ENCODE measurements around the gene XPO6. TPM values are rescaled to one million over a fixed set of nuclear protein-coding genes. Genes with fewer than 3 reads are reported as not detected.
A peak's percentile ranks its signal among the peaks of the same experiment; 100 is the strongest.
"Not testable (repeated sequence)": the region's sequence is repeated elsewhere in the genome, so short reads cannot be mapped to it uniquely, and the experiment has no call there.

Gene XPO6
- total and polyA plus RNA-seq, 7 experiments from 2014 or later: 89.5 to 437 (median 371) TPM

DNA sequence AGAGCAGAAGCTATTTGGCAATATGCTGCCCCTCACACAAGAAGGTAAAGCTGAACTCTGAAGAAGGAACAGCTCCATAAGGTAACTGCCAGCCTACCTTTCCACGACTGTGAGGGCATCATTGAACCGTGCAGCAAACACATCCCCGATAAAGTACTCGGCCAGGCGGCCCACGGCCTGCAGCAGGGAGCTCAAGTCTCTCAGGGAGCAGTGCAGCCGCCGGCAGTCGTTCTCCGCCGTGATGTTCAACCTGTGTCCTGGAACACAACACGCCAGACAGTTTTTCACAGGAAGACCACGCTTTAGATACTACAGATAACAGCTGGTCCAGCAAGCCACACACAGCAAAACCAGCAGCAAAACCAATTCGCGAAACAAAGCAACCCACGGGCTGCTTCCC is 86.2 kb downstream of the XPO6 start:
- no peak overlapping the region for H3K4me3 ChIP-seq (ENCODE audit: low read length)
- intact Hi-C loops (cut with micrococcal nuclease): no loop called here
- Mint-ChIP-seq H3K27ac (peak overlapping the region in 5 of 9 donors; percentile 17 to 57 (median 47)), H3K9me3 (peaks cover 0 to 1% (median 0%) of the 10 kb centered on the region in 11 donors), H3K4me3 (no peak overlapping the region), H3K4me1 (peaks cover 10 to 38% (median 28%) of the 10 kb centered on the region in 7 donors), H3K27me3 (no peaks in the 10 kb centered on the region), H3K36me3 (peaks cover 8 to 79% (median 53%) of the 10 kb centered on the region in 5 donors)
- no peaks in the 10 kb centered on the region for H3K4me1 ChIP-seq (ENCODE audit: control insufficient read depth in 2 of 2, insufficient read depth in 2 of 2, low read length in 2 of 2)
- no peak for DNase-seq
- CTCF ChIA-PET: interaction anchor here (0.6 kb wide), 1 partner anchor 11 kb away, joined by 8 read pairs; no protein-coding TSS in a partner anchor
- H3K27ac ChIP-seq (ENCODE audit: low read depth, low read length): no peak overlapping the region
- H3K27me3 ChIP-seq (ENCODE audit: control insufficient read depth in 2 of 2, insufficient read depth in 2 of 2, low read length in 2 of 2): no peaks in the 10 kb centered on the region
- peaks cover 50 to 99% (median 53%) of the 10 kb centered on the region in 3 experiments for H3K36me3 ChIP-seq (ENCODE audit: control insufficient read depth in 2 of 3, insufficient read depth in 3 of 3, low read length in 3 of 3)
- no peaks in the 10 kb centered on the region for H3K9me3 ChIP-seq (ENCODE audit: control insufficient read depth in 2 of 3, low read length in 3 of 3)
- ATAC-seq: no peak
- POLR2A ChIA-PET: interaction anchor here (0.5 kb wide), 1 partner anchor 119 kb away, joined by 7 read pairs; no protein-coding TSS in a partner anchor

DNA sequence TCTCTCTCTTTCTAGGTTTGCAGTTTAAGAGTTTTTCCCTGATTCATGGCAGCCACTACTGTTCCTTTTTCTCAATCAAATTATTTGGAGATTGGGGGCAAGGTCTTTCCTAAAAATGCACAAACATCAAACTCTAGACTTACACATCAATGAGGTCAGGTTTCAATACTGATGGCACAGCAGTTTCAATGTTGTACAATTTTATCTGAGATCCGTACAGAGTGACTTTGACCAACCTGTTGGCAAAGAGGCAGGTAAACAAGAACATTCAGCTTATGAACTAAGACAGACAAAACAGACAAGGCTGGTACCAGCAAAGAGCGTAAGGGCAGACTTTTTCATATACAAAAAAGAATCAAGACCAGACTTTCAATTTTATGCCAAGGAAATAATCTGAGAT is 90.2 kb downstream of the XPO6 start:
- ChIA-PET POLR2A (no interaction called here), CTCF (no interaction called here)
- Mint-ChIP-seq H3K36me3 (peaks cover 7 to 68% (median 28%) of the 10 kb centered on the region in 5 donors), H3K27ac (peak overlapping the region; percentile 5 to 63 (median 21)), H3K4me1 (peaks cover under 1 to 10% (median 4%) of the 10 kb centered on the region in 7 donors), H3K9me3 (no peaks in the 10 kb centered on the region), H3K4me3 (no peak overlapping the region), H3K27me3 (no peaks in the 10 kb centered on the region)
- Histone ChIP-seq H3K27me3 (ENCODE audit: control insufficient read depth in 2 of 2, insufficient read depth in 2 of 2, low read length in 2 of 2) (no peaks in the 10 kb centered on the region), H3K4me1 (ENCODE audit: control insufficient read depth in 2 of 2, insufficient read depth in 2 of 2, low read length in 2 of 2) (no peaks in the 10 kb centered on the region), H3K36me3 (ENCODE audit: control insufficient read depth in 2 of 3, insufficient read depth in 3 of 3, low read length in 3 of 3) (peaks cover 36 to 91% (median 54%) of the 10 kb centered on the region in 3 experiments), H3K27ac (ENCODE audit: low read depth, low read length) (no peak overlapping the region), H3K4me3 (ENCODE audit: low read length) (no peak overlapping the region), H3K9me3 (ENCODE audit: control insufficient read depth in 2 of 3, low read length in 3 of 3) (no peaks in the 10 kb centered on the region)
- ATAC-seq (no peak), DNase-seq (no peak)
- intact Hi-C loops (cut with micrococcal nuclease): no loop called here

DNA sequence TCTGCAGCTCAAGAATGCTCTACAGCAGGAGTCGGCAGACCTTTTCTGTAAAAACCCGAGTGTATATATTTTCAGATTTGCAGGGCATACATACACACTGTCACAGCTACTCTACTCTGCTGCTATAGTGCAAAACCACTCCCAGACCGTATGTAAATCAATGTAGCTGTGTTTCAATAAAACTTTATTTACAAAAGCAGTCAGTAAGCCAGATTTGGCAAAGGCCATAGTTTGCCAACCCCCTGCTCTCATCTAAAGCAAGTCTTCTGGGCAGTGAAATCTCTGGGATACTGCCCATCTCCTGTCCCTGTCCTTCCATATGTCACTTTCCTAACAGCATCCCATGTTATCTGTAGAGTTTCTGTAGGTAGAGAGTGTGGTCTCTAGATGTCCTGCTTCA is 91.0 kb downstream of the XPO6 start:
- DNase-seq: no peak
- Histone ChIP-seq H3K4me3 (ENCODE audit: low read length) (no peak overlapping the region), H3K27me3 (ENCODE audit: control insufficient read depth in 2 of 2, insufficient read depth in 2 of 2, low read length in 2 of 2) (no peaks in the 10 kb centered on the region), H3K4me1 (ENCODE audit: control insufficient read depth in 2 of 2, insufficient read depth in 2 of 2, low read length in 2 of 2) (no peaks in the 10 kb centered on the region), H3K9me3 (ENCODE audit: control insufficient read depth in 2 of 3, low read length in 3 of 3) (no peaks in the 10 kb centered on the region), H3K27ac (ENCODE audit: low read depth, low read length) (no peak overlapping the region), H3K36me3 (ENCODE audit: control insufficient read depth in 2 of 3, insufficient read depth in 3 of 3, low read length in 3 of 3) (peaks cover 40 to 91% (median 57%) of the 10 kb centered on the region in 3 experiments)
- H3K9me3 Mint-ChIP-seq: no peaks in the 10 kb centered on the region
- CTCF ChIA-PET: no interaction called here
- no peaks in the 10 kb centered on the region for H3K27me3 Mint-ChIP-seq
- no peak overlapping the region for H3K4me3 Mint-ChIP-seq
- POLR2A ChIA-PET: no interaction called here
- peak overlapping the region in 7 of 9 donors; percentile 5 to 60 (median 34) for H3K27ac Mint-ChIP-seq
- intact Hi-C loops (cut with micrococcal nuclease): no loop called here
- peaks cover 0 to 10% (median 2%) of the 10 kb centered on the region in 7 donors for H3K4me1 Mint-ChIP-seq
- peaks cover 7 to 68% (median 30%) of the 10 kb centered on the region in 5 donors for H3K36me3 Mint-ChIP-seq
- no peak for ATAC-seq

DNA sequence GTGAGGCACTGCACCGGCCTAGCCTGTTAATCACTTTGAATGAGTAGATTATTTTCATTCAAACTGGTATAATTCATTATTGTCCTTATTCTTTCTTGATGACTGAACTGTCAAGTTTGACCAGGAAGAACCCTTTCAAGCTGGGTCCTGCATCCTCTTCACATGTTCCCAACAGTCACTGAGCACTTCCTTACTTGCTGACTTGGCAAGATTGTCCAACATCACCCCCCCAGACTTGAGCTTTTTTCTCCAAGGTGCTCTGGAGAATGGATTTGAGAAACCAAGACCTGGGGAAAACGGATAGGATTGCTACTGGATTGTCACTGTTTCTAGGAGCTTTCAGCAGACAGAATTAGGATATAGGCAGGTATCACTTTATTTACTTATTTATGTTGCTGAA is 93.1 kb downstream of the XPO6 start:
- Mint-ChIP-seq H3K27ac (peak overlapping the region in 5 of 9 donors; percentile 37 to 75 (median 57)), H3K9me3 (no peaks in the 10 kb centered on the region), H3K4me3 (no peak overlapping the region), H3K27me3 (no peaks in the 10 kb centered on the region), H3K4me1 (peaks cover 0 to 10% (median 4%) of the 10 kb centered on the region in 7 donors), H3K36me3 (peaks cover 13 to 61% (median 33%) of the 10 kb centered on the region in 5 donors)
- no peaks in the 10 kb centered on the region for H3K27me3 ChIP-seq (ENCODE audit: control insufficient read depth in 2 of 2, insufficient read depth in 2 of 2, low read length in 2 of 2)
- no peak overlapping the region for H3K4me3 ChIP-seq (ENCODE audit: low read length)
- H3K4me1 ChIP-seq (ENCODE audit: control insufficient read depth in 2 of 2, insufficient read depth in 2 of 2, low read length in 2 of 2): no peaks in the 10 kb centered on the region
- ATAC-seq (no peak), DNase-seq (no peak)
- intact Hi-C loops (cut with micrococcal nuclease): no loop called here
- ChIA-PET CTCF (no interaction called here), POLR2A (no interaction called here)
- peaks cover 38 to 91% (median 55%) of the 10 kb centered on the region in 3 experiments for H3K36me3 ChIP-seq (ENCODE audit: control insufficient read depth in 2 of 3, insufficient read depth in 3 of 3, low read length in 3 of 3)
- H3K27ac ChIP-seq (ENCODE audit: low read depth, low read length): no peak overlapping the region
- no peaks in the 10 kb centered on the region for H3K9me3 ChIP-seq (ENCODE audit: control insufficient read depth in 2 of 3, low read length in 3 of 3)

DNA sequence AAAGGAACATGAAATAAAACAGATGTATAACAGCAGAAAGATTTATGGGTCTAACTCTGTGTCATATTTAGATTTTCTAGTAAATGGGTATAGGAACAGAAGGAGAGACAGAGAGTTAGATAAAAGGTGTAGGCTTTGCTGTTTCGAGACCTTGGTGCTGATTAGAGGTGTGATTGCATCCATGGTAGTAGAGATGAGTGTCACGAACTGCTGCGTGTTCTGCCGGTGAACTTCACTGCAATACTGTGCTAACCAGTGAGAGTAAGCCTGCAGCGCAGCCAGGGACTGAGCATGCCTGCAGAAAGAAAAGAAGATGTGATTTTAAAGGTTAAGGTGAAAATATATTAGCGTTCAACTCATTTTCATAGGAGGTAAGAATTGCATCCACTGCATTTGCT is 94.6 kb downstream of the XPO6 start:
- ATAC-seq: no peak
- H3K27me3 Mint-ChIP-seq: no peaks in the 10 kb centered on the region
- POLR2A ChIA-PET: no interaction called here

DNA sequence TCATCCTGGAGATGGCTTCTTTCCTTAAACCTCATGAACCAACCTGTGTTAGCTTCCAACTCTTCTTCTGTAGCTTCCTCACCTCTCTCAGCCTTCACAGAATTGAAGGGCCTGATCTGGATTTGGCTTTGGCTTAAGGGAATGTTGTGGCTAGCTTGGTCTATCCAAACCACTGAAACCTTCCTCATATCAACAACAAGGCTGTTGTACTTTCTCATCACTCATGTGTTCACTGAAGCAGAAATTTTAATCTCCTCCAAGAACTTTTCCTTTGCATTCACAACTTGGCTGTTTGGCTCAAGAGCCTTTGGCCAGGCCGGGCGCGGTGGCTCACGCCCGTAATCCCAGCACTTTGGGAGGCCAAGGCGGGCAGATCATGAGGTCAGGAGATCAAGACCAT is 95.9 kb downstream of the XPO6 start:
- H3K9me3 ChIP-seq (ENCODE audit: control insufficient read depth in 2 of 3, low read length in 3 of 3); H3K27me3 Mint-ChIP-seq; H3K4me1 ChIP-seq (ENCODE audit: control insufficient read depth in 2 of 2, insufficient read depth in 2 of 2, low read length in 2 of 2); H3K27me3 ChIP-seq (ENCODE audit: control insufficient read depth in 2 of 2, insufficient read depth in 2 of 2, low read length in 2 of 2); H3K9me3 Mint-ChIP-seq; H3K27ac ChIP-seq (ENCODE audit: low read depth, low read length); ATAC-seq; CTCF ChIA-PET; intact Hi-C loops (cut with micrococcal nuclease); DNase-seq; H3K4me3 Mint-ChIP-seq; H3K4me3 ChIP-seq (ENCODE audit: low read length): not testable (repeated sequence)
- H3K4me1 Mint-ChIP-seq: peaks cover 1 to 17% (median 7%) of the 10 kb centered on the region in 7 donors
- POLR2A ChIA-PET: interaction anchor here (0.7 kb wide), 1 partner anchor 21 kb away, joined by 3 read pairs; no protein-coding TSS in a partner anchor
- H3K36me3 Mint-ChIP-seq: peaks cover 11 to 60% (median 30%) of the 10 kb centered on the region in 5 donors
- peak overlapping the region in 7 of 9 donors; percentile 50 to 82 (median 72) for H3K27ac Mint-ChIP-seq
- H3K36me3 ChIP-seq (ENCODE audit: control insufficient read depth in 2 of 3, insufficient read depth in 3 of 3, low read length in 3 of 3): peaks cover 33 to 88% (median 37%) of the 10 kb centered on the region in 3 experiments

More for the DNA sequence above, 94.6 kb downstream of the XPO6 start:
- peak overlapping the region in 3 of 9 donors; percentile 42 to 70 (median 52) for H3K27ac Mint-ChIP-seq
- DNase-seq: no peak
- Histone ChIP-seq H3K27me3 (ENCODE audit: control insufficient read depth in 2 of 2, insufficient read depth in 2 of 2, low read length in 2 of 2) (no peaks in the 10 kb centered on the region), H3K9me3 (ENCODE audit: control insufficient read depth in 2 of 3, low read length in 3 of 3) (no peaks in the 10 kb centered on the region), H3K36me3 (ENCODE audit: control insufficient read depth in 2 of 3, insufficient read depth in 3 of 3, low read length in 3 of 3) (peaks cover 35 to 89% (median 47%) of the 10 kb centered on the region in 3 experiments), H3K4me3 (ENCODE audit: low read length) (no peak overlapping the region), H3K27ac (ENCODE audit: low read depth, low read length) (no peak overlapping the region), H3K4me1 (ENCODE audit: control insufficient read depth in 2 of 2, insufficient read depth in 2 of 2, low read length in 2 of 2) (no peaks in the 10 kb centered on the region)
- CTCF ChIA-PET: no interaction called here
- H3K9me3 Mint-ChIP-seq: no peaks in the 10 kb centered on the region
- peaks cover 7 to 18% (median 9%) of the 10 kb centered on the region in 7 donors for H3K4me1 Mint-ChIP-seq
- intact Hi-C loops (cut with micrococcal nuclease): no loop called here
- H3K36me3 Mint-ChIP-seq: peaks cover 18 to 65% (median 41%) of the 10 kb centered on the region in 5 donors
- no peak overlapping the region for H3K4me3 Mint-ChIP-seq

DNA sequence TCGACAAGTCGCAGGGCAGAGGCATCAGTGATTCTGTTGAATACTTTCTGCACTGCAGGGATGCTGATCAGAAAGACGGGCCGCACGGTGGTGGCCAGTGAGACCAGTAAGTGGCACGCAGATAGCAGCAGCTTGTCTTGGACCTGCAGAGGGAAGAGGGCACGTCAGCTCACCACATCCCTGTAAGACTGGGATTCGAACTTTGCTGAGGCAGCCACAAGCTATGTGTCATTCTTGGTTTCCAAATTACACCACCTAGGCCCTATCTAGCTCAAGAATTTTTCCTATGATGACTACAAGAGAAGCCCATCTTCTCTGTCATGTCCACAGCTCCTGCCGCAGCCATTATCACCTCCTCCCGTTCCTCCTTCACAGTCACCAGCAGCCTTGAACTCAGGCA is 98.9 kb downstream of the XPO6 start:
- no peak for DNase-seq
- Histone ChIP-seq H3K36me3 (ENCODE audit: control insufficient read depth in 2 of 3, insufficient read depth in 3 of 3, low read length in 3 of 3) (peaks cover 38 to 93% (median 49%) of the 10 kb centered on the region in 3 experiments), H3K27me3 (ENCODE audit: control insufficient read depth in 2 of 2, insufficient read depth in 2 of 2, low read length in 2 of 2) (no peaks in the 10 kb centered on the region), H3K27ac (ENCODE audit: low read depth, low read length) (no peak overlapping the region), H3K4me1 (ENCODE audit: control insufficient read depth in 2 of 2, insufficient read depth in 2 of 2, low read length in 2 of 2) (no peaks in the 10 kb centered on the region), H3K9me3 (ENCODE audit: control insufficient read depth in 2 of 3, low read length in 3 of 3) (no peaks in the 10 kb centered on the region), H3K4me3 (ENCODE audit: low read length) (no peak overlapping the region)
- intact Hi-C loops (cut with micrococcal nuclease): no loop called here
- Mint-ChIP-seq H3K36me3 (peaks cover 23 to 65% (median 32%) of the 10 kb centered on the region in 5 donors), H3K4me1 (peaks cover 14 to 31% (median 21%) of the 10 kb centered on the region in 7 donors), H3K27ac (peak overlapping the region in 6 of 9 donors; percentile 7 to 88 (median 38)), H3K27me3 (no peaks in the 10 kb centered on the region), H3K9me3 (no peaks in the 10 kb centered on the region), H3K4me3 (peak overlapping the region in 1 of 10 donors; percentile 21)
- ChIA-PET POLR2A (interaction anchor here (1.0 kb wide), 2 partner anchors 98 to 106 kb away, joined by 3 to 6 read pairs; no protein-coding TSS in a partner anchor), CTCF (interaction anchor here (1.0 to 1.3 kb wide), 2 partner anchors 8 to 105 kb away, joined by 3 to 5 read pairs; no protein-coding TSS in a partner anchor)
- no peak for ATAC-seq

Data from naive thymus-derived CD4-positive, alpha-beta T cell (primary cell).